Measurements from ENCODE around the gene ATE1.
"Not testable (repeated sequence)": the region's sequence is repeated elsewhere in the genome, so short reads cannot be mapped to it uniquely, and the experiment has no call there.

The ATE1 gene

DNA sequence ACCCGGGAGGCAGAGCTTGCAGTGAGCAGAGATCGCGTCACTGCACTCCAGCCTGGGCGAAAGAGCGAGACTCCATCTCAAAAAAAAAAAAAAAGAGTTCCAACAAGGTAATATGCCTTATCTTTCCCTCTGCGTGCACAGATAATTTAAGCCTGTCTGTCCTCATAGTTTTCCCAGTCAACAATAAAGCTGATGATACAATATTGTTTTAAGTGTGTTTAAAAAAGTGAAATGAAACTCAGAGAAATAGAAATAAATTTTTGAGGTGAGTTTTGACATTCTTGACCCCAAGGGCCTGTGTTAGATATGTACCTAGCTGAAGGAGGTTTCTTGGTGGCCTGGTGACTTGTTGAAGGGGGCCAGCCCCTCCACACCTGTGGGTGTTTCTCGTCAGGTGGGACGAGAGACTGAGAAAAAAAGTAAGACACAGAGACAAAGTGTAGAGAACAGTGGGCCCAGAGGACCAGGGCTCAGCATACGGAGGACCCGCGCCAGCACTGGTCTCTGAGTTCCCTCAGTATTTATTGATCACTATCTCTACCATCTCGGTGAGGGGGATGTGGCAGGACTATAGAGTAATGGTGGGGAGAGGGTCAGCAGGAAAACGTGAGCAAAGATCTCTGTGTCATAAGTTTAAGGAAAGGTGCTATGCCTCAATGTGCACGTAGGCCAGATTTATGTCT, 1.9 kb upstream of the ATE1 start:
- not testable (repeated sequence) for DNase-seq

DNA sequence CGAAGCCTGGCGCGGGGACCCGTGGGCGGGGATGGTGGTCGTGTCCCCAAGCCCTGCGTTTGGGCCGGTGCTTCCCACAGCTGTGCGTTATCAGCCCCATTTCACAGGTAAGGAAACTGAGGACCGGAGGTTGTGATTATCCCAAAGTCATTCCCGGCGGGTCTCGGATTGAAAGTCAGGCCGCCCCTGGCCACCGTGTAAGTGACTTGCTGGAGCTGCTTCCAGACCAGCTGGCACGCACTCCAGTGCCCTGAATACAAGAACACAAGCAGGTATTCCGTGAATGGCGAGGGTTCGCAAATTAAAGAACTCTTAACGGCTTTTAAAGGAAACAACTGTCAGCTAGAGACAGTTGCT, 675 bp upstream of the ATE1 start:
- peak in 1 of 6 experiments; percentile 25 for DNase-seq

DNA sequence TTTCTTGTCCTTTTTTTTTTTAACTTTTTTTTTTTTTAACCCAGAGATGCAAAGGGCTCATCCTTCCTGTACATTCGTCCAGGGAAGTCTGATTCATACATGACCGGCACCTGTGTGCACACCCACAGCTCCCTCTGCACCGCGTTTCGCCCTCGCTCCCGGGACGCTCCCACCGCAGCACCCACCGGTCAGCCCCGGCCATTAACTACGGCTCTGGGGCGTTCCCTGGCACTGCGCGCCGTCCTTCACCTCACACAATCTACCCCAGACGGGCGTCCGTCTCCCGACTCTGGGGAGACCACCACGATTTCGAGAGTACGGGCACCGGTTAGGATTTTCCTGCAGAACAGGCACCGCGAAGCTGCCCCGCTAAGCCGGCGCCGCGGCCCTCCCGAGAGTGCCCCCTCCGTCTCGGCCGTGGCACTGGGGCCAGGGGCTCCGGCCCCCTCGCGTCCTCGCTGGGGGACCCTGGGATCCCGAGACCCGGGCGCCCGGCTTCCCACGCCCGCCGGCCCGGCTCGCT, 452 bp downstream of the ATE1 start:
- DNase-seq, result peak in 1 of 6 experiments; percentile 24

DNA sequence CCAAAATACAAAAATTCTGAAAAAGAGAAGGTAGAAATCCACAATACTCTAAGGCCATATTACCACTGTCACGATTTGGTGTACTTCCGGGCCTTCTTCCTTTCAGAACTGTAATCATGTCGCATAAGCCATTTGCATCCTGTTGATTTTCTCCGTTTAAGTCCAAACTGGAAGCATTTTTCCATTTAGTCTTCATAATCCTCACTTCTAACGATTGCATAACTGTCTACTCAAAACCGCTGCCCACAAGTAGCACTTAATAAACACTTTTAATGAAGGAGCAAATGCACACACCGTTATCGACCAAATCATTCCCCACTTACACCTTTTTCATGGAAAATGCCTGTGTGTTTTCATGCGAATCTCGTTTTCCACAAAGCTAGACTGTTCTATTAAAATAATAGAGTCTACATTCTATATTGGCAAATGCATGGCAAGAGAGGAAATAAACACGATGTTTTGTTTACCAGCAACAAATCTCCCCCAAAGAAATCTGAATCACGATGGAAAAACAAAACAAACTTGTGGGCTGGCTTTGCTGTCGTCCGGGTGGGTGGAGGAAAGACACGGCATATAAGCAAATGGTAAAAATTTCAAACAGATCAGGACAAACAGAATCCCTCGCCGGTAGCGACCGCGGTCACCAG, 1.0 kb downstream of the ATE1 start:
- DNase-seq, result peak in 3 of 6 experiments; percentile 2 to 31 (median 14)

DNA sequence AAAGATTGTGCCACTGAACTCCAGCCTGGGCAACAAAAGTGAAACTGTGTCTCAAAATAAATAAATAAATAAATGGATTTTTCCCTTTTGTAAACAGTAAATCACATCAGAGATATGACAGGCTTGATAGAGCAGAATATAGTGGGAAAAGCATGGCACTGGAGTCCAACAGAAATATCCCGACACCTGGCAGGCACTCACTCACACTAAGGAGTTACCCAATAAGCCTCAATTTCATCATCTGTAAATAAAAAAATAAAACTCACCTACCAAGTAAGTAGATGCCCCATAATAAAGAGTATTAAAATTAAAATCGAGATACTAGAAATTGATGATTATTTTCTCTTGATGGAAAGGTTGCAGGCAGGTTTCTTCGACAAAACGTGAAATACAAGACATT, 1.7 kb downstream of the ATE1 start:
- no peak for DNase-seq

DNA sequence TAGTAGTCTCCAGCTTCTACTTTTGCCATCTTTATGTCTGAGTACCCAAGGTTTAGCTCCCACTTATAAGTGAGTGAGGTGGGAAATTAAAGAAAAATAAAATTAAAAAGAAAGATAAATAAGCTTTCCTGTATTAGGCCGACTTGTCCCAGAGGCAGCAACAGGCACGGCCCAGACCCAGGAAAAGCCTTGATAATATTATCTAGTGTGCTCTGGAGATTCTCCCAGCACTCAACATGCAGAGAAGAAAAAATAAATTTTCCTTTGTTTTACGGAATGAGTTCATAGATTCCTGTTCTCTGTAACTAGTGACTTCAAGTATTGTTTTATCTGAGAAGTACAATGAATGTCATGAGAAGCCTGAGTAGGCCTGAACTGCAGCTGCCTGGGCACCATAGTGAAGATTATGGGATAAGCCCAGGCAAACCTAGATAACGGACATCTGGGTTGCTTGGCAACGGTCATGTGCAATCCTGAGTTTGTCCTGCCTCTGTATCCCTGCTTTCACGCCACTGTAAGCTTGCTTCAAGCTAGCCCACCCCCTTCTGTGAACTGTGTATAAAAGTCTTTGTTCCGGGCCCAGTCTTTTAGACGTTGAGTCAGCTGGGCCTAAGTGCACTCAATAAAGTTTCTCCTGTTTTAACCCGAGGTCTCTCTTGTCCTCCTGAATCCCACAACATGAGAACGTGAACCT, 6.4 kb downstream of the ATE1 start:
- DNase-seq, result no peak

DNA sequence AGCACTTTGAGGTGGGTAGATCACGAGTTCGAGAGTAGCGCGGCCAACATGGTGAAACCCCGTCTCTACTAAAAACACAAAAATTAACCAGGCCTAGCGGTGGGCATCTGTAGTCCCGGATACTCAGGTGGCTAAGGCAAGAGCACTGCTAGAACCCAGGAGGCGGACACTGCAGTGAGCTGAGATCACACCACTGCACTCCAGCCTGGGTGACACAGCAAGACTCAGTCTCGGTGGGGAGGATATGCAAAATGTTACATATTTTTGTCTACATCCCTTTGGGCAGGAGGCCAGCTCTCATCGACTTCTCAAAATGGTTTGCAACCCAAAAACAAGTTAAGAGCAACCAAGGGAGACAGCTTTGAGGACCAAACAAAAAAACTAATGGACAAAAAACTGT, 8.2 kb downstream of the ATE1 start:
- no peak for DNase-seq

DNA sequence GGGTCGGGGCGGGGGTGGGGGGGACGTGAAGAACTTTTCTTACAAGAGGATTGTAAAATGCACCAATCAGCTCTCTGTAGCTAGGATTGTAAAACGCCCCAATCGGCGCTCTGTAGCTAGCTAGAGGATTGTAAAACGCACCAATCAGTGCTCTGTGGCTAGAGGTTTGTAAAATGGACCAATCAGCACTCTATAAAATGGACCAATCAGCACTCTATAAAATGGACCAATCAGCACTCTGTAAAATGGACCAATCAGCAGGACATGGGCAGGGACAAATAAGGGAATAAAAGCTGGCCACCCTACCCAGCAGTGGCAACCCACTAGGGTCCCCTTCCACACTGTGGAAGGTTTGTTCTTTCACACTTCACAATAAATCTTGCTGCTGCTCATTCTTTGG, 9.0 kb downstream of the ATE1 start:
- not testable (repeated sequence) for DNase-seq

DNA sequence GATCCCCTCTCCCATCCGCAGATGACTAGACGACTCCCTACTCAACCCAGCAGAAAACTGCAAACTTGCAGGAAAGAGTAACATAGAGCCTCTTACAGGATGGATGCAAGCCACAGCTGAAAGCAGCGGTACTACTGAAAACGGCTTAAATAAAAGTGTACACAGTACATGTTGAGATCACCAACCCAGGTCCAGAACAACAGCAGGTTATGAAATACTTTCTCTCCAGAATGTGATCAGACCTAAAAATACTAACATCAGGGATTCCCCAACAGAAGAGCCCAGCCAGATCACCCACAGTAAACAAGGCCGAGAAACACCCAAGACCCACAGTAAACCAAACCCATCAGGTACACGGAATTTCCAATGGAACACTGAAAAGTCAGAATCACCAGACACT, 13.2 kb downstream of the ATE1 start:
- no peak for DNase-seq

DNA sequence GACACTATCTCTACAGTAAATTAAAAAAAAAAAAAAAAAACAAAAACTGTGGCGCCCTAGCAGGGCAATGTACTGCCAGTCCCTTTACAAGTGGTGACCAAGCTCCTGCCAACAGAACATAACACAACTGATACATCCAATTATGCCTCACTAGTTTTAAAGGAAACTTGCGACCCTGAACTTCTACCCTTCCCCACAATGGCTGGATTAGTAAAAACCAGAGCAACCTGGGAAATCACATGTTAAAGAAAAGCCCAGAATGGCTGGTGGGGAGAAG, 16.5 kb downstream of the ATE1 start:
- no peak for DNase-seq

DNA sequence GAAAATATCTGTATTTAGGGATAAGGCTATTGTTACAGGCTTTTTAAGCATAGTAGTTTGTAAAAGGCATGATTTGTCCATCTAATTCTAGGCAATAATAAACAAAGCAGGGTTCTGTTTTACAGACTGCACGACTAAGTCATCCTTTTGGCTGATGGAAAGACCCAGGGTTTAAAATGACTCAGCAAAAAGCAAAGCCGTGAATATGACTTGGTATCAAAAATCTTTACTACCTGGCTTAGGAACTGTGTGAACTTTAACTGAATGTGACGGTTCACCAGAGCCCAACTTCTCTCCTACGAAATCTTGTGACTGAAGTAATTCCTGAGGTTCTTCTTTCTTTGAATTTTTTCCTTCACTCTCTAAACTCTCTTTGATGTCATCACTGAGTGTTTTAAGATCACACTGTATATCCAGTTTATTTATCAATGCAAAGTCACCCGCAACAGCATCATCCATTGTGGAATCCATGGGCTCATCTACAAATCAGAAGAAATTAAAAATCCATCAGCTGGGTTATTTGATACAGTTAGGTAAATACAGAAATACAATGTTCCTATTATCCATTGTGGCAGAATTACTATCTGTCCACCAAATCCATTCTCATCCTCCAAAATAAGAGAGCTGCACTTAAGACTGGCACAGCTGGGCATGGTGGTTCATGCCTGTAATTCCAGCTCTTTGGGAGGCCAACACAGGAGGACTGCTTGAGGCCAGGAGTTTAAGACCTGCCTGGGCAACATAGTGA, 17.0 kb downstream of the ATE1 start:
- DNase-seq, result no peak

DNA sequence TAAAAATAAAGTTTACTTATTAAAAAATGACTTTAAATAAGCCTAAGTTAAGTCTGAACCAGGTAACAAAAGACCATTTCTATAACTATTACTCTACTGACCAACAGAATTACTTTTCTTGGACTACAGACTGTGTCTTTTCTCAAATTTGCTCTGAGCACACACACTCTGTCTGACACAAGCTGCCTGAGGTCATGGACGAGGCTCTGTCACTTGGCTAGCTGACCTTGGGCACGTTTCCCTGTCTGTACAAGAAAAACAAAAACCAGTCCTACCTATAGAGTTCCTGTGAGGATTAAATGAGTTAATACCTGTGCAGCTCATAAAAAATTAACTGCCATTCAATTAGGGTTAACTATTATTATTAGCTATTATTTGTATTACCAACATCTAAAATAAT, 22.9 kb downstream of the ATE1 start:
- no peak for DNase-seq

DNA sequence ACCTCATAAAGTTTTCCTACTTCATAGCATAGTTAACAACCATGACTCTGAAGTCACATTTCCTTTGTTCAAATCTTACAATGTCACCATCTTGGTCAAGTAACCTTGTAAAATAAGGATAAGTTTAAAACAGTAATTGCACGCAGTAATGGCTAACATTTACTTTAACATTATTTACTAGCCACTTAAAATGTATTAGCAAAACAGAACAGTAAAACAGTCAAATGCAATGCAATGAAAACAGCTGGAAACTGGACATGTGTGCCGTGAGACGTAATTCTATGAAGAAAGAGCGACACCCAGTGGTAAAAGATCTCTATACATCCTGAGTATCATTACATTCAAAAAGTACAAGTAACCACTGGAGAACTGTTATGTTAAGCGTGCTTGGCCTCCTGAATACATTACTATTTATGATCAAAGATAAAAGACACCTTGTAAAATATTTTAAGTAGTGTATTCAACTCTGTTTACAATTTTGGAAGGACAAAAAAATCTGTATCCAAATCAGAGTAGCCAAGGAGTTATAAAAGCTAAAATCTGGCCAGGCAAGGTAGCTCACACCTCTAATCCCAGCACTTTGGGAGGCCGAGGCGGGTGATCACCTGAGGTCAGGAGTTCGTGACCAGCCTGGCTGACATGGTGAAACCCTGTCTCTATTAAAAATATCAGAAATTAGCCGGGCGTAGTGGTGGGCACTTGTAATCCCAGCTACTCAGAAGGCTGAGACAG, 27.2 kb downstream of the ATE1 start:
- peak in 2 of 6 experiments; percentile 21 to 28 for DNase-seq

DNA sequence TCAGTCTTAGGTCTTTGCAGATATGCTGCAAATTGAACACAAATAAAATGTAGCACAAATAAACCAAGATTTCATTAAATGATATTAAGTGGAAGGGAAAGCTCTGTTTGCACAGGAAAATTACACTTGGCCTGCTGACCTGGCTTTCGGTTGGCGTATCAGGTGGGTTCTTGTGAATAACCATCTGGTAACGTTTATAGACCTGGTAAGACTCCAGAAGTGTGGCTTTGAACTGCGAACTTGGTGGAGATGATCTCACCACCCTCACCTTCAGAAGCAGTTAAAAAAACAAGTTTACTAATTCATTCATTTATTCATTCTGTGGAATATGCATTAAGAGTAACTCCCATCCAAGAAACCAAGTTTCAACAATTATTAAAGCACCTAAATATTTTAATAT, 28.1 kb downstream of the ATE1 start:
- no peak for DNase-seq

DNA sequence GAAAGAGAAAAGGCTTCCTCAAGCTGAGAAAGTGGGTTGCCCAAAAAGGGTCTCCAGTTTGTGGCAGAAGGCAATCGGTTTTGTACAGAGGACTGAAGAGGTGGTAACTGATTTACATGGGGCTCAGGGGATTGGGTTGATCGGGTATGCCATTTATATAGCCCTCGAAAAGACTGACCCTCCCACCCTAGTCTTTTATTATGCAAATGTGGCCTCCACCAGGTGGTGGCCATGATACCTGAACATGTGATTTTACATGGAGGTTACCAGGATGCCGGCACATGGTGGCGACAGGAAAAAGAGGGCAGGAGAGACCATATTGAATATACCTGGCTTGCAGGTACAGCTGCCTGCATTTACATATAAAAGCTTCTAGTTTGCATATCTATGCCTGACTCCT, 36.7 kb downstream of the ATE1 start:
- no peak for DNase-seq

DNA sequence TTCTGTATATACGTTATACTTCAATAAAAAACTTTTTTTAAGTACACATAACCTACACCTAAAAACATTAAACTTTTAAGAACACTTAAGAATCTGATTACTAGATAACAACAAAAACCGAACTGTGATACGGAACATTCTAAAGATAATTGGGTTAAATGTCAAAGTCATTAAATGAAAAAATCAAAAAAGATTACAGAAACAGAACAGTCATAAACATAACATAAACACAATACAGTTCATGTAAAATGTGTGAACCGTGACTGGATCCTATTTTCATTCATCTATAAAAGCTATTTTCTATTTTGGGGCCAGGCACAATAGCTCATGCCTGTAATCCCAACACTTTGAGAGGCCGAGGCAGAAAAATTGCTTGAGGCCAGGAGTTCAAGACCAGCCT, 38.6 kb downstream of the ATE1 start:
- DNase-seq, result no peak

DNA sequence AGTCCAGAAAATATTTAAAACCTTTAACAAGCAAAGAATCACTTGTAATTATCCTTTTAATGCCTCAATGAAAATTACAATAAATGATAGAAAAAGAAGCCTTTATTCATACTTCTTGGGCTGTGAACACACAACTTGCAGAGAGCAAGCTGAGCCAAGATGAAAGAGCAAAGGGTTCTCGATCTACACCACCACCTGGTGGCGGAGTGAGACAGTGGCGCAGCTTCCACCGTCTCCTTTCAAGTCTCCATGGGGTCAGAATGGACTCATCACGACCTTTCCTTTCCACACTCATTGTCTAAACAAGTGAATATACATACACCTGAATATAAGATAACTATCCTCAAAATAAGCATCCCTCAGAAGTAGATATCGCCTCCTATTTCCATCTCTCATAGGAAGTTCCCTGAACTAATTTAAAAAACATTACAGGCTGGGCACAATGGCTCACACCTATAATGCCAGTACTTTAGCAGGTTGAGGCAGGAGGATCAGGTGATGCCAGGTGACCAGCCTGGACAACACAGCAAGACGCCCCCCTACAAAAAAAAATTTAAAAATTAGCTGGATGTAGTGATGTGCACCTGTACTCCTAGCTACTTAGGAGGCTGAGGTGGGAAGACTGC, 40.7 kb downstream of the ATE1 start:
- DNase-seq, result peak in 4 of 6 experiments; percentile 2 to 19 (median 6)

DNA sequence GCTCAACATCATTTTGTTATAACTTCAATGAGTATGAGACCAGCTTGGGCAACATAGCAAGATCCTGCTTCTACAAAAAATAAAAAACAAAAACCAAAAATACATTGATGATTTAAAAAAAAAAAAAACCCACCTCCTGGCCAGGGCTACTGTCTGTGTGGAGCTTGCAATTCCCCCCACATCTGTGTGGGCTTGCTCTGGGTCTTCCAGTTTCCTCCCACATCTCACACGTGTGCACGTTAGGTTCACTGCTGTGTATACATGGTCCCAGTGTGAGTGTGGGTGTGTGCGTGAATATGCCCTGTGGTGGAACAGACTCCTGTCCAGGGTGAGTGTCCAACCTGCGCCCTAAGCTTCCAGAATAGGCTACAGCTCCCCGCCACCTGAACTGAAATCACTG, 41.6 kb downstream of the ATE1 start:
- DNase-seq, result no peak

DNA sequence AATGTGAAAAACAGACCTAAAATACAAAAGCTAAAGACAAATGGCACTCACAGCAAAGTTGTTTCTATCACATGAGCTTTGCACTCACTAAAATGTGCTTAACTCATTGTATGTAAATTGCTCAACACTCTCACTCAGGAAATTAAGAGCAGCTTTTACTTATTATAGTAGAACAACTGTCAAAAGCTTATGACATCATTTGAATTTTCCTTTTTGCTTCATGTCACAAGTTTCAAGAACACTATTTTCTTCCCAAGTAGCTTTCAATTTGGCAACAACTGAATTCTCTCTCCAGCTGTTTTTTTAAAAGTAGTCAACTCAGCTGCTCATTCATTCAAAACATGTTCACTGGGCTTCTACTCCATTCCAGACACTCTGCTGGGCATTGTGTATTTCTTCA, 46.9 kb downstream of the ATE1 start:
- DNase-seq, result no peak

DNA sequence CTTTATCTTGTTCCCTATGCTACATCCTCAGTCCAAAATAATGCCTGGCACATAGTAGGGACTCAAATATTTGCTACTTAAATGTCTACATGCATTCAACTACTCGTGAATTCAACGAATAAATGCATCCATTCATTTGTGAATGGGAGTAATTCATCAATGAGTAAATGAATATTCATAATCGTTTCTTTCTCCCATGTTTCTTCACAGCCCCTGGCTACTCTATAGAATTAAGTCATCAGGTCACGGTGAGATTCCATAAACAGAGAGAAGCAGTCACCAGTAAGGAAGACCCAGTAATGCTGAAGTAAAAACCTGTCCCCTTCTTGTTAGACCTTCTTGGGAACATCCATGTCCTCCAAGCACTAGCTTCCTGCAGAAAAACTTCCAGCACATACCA, 48.4 kb downstream of the ATE1 start:
- no peak for DNase-seq

DNA sequence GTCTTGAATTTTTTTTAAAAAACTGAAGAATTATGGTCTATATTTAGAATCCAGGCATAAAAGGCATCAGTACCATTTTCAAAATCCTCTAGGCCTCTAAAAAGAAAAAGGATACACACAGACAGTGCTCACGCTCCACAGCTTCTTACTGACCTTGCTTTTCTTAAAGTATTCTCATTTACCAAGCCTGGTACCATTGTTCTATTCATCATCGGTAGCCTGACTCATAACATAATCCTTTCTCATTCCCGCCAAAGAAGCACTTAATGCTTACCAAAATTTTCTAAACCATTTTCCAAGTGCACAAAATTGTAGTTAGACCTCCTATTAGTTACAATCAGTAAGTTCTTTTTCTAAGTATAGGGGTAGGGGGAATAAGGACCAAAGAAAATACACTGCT, 54.6 kb downstream of the ATE1 start:
- DNase-seq, result no peak

DNA sequence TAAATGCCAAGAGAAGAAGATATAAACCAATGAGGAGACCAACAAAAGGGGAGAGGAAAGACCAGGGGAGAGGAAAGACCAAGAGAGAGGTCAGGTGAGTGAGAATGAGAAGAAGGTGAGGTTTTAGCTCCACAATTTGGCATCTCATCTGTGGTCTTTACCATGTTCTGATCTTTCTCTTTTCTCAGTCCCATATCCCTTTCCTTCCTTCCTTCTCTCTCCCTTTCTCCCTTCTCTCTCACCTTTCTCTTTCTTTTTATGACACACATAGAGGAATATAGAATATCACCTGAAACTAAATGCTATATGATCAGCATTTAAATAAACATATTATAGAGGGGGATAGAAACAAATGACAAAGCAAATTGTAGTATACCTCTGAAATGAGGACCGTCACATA, 57.4 kb downstream of the ATE1 start:
- DNase-seq, result no peak

DNA sequence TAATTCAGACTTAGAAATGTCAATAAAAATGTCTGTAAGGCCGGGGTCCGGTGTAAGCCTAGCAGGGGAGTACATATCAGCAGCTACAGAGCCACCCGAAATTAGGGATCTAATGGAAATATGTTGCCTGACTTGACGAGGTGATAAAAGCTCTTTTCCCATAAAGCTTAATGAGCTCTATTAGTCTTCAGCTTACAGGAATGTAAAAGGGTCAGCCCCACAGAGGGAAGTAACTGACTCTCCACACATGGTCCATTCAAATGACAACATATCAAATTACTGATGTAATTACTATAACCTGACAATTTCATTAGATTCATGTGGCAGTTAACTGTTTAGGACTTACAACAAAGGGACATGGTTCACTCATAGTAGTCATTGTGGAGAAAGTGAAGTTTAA, 62.3 kb downstream of the ATE1 start:
- DNase-seq, result no peak
